Activated CD4-positive, alpha-beta T cell treated with anti-CD3 and anti-CD28 coated beads, Interleukin-2, amount 50 U/mL, for 16 hours (primary cell): ENCODE results near the gene CHCHD4.
"Not testable (repeated sequence)": the region's sequence is repeated elsewhere in the genome, so short reads cannot be mapped to it uniquely, and the experiment has no call there.

Experiments used
- DNase-seq: peaks from one replicate; pipeline ENCODE4 v3.0.0-alpha.2; 2020

CHCHD4 gene

GRCh38 chr3:14133876-14134275 is 9.2 kb upstream of the CHCHD4 start:
- no peak for DNase-seq

GRCh38 chr3:14133188-14133800 is 8.6 kb upstream of the CHCHD4 start:
- DNase-seq: no peak

GRCh38 chr3:14132689-14133088 is 8.0 kb upstream of the CHCHD4 start:
- no peak for DNase-seq

- DNase-seq: no peak
These were observed 7.5 kb upstream of the CHCHD4 start for GRCh38 chr3:14132120-14132519.

GRCh38 chr3:14131134-14131533 is 6.5 kb upstream of the CHCHD4 start:
- no peak for DNase-seq

- no peak for DNase-seq
These were observed 6.0 kb upstream of the CHCHD4 start for GRCh38 chr3:14130707-14131106.

- DNase-seq: no peak
These were observed 5.6 kb upstream of the CHCHD4 start for GRCh38 chr3:14130230-14130629.

GRCh38 chr3:14129296-14129695 is 4.6 kb upstream of the CHCHD4 start:
- no peak for DNase-seq

GRCh38 chr3:14128724-14129123 is 4.1 kb upstream of the CHCHD4 start:
- DNase-seq: no peak

- DNase-seq: no peak
These were observed 3.0 kb upstream of the CHCHD4 start for GRCh38 chr3:14127516-14128161.

GRCh38 chr3:14126887-14127505 is 2.3 kb upstream of the CHCHD4 start:
- DNase-seq: no peak

GRCh38 chr3:14126017-14126886 is 1.6 kb upstream of the CHCHD4 start:
- no peak for DNase-seq

GRCh38 chr3:14125193-14126016 is 735 bp upstream of the CHCHD4 start:
- peak; percentile 74 for DNase-seq

GRCh38 chr3:14124223-14124614 is 451 bp downstream of the CHCHD4 start:
- peak; percentile 80 for DNase-seq

- no peak for DNase-seq
These were observed 1.1 kb downstream of the CHCHD4 start for GRCh38 chr3:14123308-14124222.

- DNase-seq: no peak
These were observed 2.4 kb downstream of the CHCHD4 start for GRCh38 chr3:14122301-14122700.

GRCh38 chr3:14121859-14122258 is 2.8 kb downstream of the CHCHD4 start:
- DNase-seq: no peak

- not testable (repeated sequence) for DNase-seq
These were observed 3.7 kb downstream of the CHCHD4 start for GRCh38 chr3:14120921-14121448.

- DNase-seq: no peak
These were observed 4.4 kb downstream of the CHCHD4 start for GRCh38 chr3:14120111-14120920.

GRCh38 chr3:14119651-14120050 is 5.0 kb downstream of the CHCHD4 start:
- no peak for DNase-seq
